Gastroesophageal sphincter (tissue), 4 donors: Measurements from ENCODE around the gene PSMA7. TPM values are rescaled to one million over a fixed set of nuclear protein-coding genes. Genes with fewer than 3 reads are reported as not detected.
"Not testable (repeated sequence)": the region's sequence is repeated elsewhere in the genome, so short reads cannot be mapped to it uniquely, and the experiment has no call there.

Experiments
- ATAC-seq: fragments of 150-250 bp; one replicate; pipeline ENCODE4 v1.9.1; 2016; ENCODE audit warnings: mild to moderate bottlenecking, moderate library complexity
- H3K27ac ChIP-seq, 4 donors: fragments of 200-600 bp; sonication (generic) in 3 of 4; 1 replicate in 3 of 4; 2 replicates in 1 of 4; pipeline ENCODE4 v1.5.1; 2016 to 2019
- H3K27me3 ChIP-seq: fragments of 200-600 bp; sonication (generic); one replicate; pipeline ENCODE4 v1.5.1; 2019
- H3K36me3 ChIP-seq, 2 donors: fragments of 200-600 bp; sonication (generic); one replicate each; pipeline ENCODE4 v1.5.1; 2019; ENCODE audit warnings: control low read depth in 1 of 2
- H3K4me1 ChIP-seq, 3 donors: fragments of 200-600 bp; sonication (generic); 1 replicate in 2 of 3; 2 replicates in 1 of 3; pipeline ENCODE4 v1.5.1; 2016 to 2019; ENCODE audit warnings: control low read depth in 2 of 3
- H3K4me3 ChIP-seq, 2 donors: fragments of 200-600 bp; sonication (generic); one replicate each; pipeline ENCODE4 v1.5.1; 2019; ENCODE audit warnings: mild to moderate bottlenecking in 1 of 2, moderate library complexity in 1 of 2
- H3K9me3 ChIP-seq, 3 donors: fragments of 200-600 bp; sonication (generic); one replicate each; pipeline ENCODE4 v1.5.1; 2017 to 2019; ENCODE audit warnings: control low read depth in 2 of 3
- CTCF ChIP-seq, 4 experiments: fragments of 200-600 bp in 2 of 4; fragments of 450-650 bp in 2 of 4; sonication (generic) in 1 of 4; IDR thresholded peaks; one replicate each; pipeline ENCODE4 v1.5.1; 2017 to 2019; ENCODE audit warnings: antibody characterized with exemption in 4 of 4, mild to moderate bottlenecking in 2 of 4, moderate library complexity in 2 of 4
- EP300 ChIP-seq: sonication (generic); formaldehyde crosslinking; IDR thresholded peaks from one replicate; pipeline ENCODE4 v1.6.1; 2017; ENCODE audit warnings: antibody characterized with exemption, mild to moderate bottlenecking
- POLR2A ChIP-seq, 2 donors: fragments of 450-650 bp; IDR thresholded peaks; one replicate each; pipeline ENCODE4 v1.6.1; 2017; ENCODE audit warnings: antibody characterized with exemption in 2 of 2, mild to moderate bottlenecking in 2 of 2, moderate library complexity in 1 of 2
- POLR2AphosphoS5 ChIP-seq: sonication (generic); formaldehyde crosslinking; IDR thresholded peaks from one replicate; pipeline ENCODE4 v1.6.1; 2017; ENCODE audit warnings: antibody characterized with exemption
- WGBS, 2 donors: methylation state at CpG; one replicate each; pipeline ENCODE4 v1.1.5; 2018; ENCODE audit warnings: low coverage in 1 of 2; 5-methylcytosine and 5-hydroxymethylcytosine counted together
- total RNA-seq, 4 donors: library from RNA; depleted of rRNA; stranded (reverse); fragments of >200 nt; gene quantifications; one replicate each; pipeline ENCODE4 v1.1.0, GENCODE V29; 2016

The PSMA7 gene
- total RNA-seq, 4 donors from 2014 or later = 253 to 352 (median 303) TPM

GRCh38 chr20:62149532-62150309 is 6.5 kb upstream of the PSMA7 start:
- Histone ChIP-seq H3K27me3 (no peaks in the 10 kb centered on the region), H3K9me3 (no peaks in the 10 kb centered on the region), H3K4me3 (no peak overlapping the region), H3K36me3 (peaks cover 0 to 21% of the 10 kb centered on the region in 2 donors), H3K4me1 (peaks cover 0 to 53% (median 10%) of the 10 kb centered on the region in 3 donors), H3K27ac (no peak overlapping the region)
- no peak for ATAC-seq
- WGBS, 2 donors = 64% methylated on average over 4 of the region's 24 CpGs; no CpG with 5 or more reads in 1 of the 2 donors
- TF ChIP-seq POLR2A (IDR thresholded peaks at IDR 0.05) = no peak
- no peak for TF ChIP-seq POLR2AphosphoS5
- TF ChIP-seq CTCF (IDR thresholded peaks at IDR 0.05) = no peak
- TF ChIP-seq EP300 = no peak

- Histone ChIP-seq H3K4me3 (no peak overlapping the region), H3K27ac (no peak overlapping the region), H3K4me1 (peaks cover 0 to 56% (median 10%) of the 10 kb centered on the region in 3 donors), H3K36me3 (peaks cover 0 to 13% of the 10 kb centered on the region in 2 donors), H3K9me3 (no peaks in the 10 kb centered on the region), H3K27me3 (no peaks in the 10 kb centered on the region)
- TF ChIP-seq POLR2A (IDR thresholded peaks at IDR 0.05) = no peak
- no peak for TF ChIP-seq EP300
- TF ChIP-seq POLR2AphosphoS5 = no peak
- no peak for TF ChIP-seq CTCF (IDR thresholded peaks at IDR 0.05)
- ATAC-seq = no peak
- WGBS, 2 donors = 80% methylated on average over 2 of the region's 20 CpGs; no CpG with 5 or more reads in 1 of the 2 donors
Measured at GRCh38 chr20:62148908-62149314, 5.7 kb upstream of the PSMA7 start.

GRCh38 chr20:62148383-62148782 is 5.2 kb upstream of the PSMA7 start:
- not testable (repeated sequence) for H3K36me3 ChIP-seq, H3K9me3 ChIP-seq, H3K27me3 ChIP-seq, ATAC-seq, H3K27ac ChIP-seq, H3K4me3 ChIP-seq
- peaks cover 0 to 56% (median 10%) of the 10 kb centered on the region in 3 donors for H3K4me1 ChIP-seq
- WGBS, 2 donors = no CpG with 5 or more reads among the region's 10 CpGs

GRCh38 chr20:62147528-62147927 is 4.3 kb upstream of the PSMA7 start:
- Histone ChIP-seq H3K4me1 (peaks cover 0 to 56% (median 10%) of the 10 kb centered on the region in 3 donors), H3K9me3 (no peaks in the 10 kb centered on the region), H3K4me3 (no peak overlapping the region), H3K27ac (no peak overlapping the region), H3K36me3 (peaks cover 0 to 4% of the 10 kb centered on the region in 2 donors), H3K27me3 (no peaks in the 10 kb centered on the region)
- no peak for TF ChIP-seq CTCF (IDR thresholded peaks at IDR 0.05)
- no peak for TF ChIP-seq POLR2AphosphoS5
- TF ChIP-seq EP300 = no peak
- no peak for TF ChIP-seq POLR2A (IDR thresholded peaks at IDR 0.05)
- ATAC-seq = no peak
- no CpG with 5 or more reads among the region's 9 CpGs for WGBS, 2 donors

GRCh38 chr20:62147125-62147524 is 3.9 kb upstream of the PSMA7 start:
- TF ChIP-seq POLR2A (IDR thresholded peaks at IDR 0.05) = no peak
- TF ChIP-seq CTCF (IDR thresholded peaks at IDR 0.05) = no peak
- no peak for TF ChIP-seq EP300
- no peak for TF ChIP-seq POLR2AphosphoS5
- H3K9me3 ChIP-seq = no peaks in the 10 kb centered on the region
- ATAC-seq = no peak
- peaks cover 0 to 58% (median 10%) of the 10 kb centered on the region in 3 donors for H3K4me1 ChIP-seq
- no CpG with 5 or more reads among the region's 6 CpGs for WGBS, 2 donors
- peaks cover 0 to 2% of the 10 kb centered on the region in 2 donors for H3K36me3 ChIP-seq
- H3K27me3 ChIP-seq = no peaks in the 10 kb centered on the region
- H3K4me3 ChIP-seq = no peak overlapping the region
- H3K27ac ChIP-seq = no peak overlapping the region
